GM10847 (cell line): ENCODE results near the gene HPCA.

Experiments used
- POLR2A ChIP-seq: IDR thresholded peaks from 2 replicates; pipeline ENCODE4 v1.6.1; 2011; ENCODE audit not compliant: insufficient read length; ENCODE audit errors: extremely low read depth

Gene HPCA

DNA sequence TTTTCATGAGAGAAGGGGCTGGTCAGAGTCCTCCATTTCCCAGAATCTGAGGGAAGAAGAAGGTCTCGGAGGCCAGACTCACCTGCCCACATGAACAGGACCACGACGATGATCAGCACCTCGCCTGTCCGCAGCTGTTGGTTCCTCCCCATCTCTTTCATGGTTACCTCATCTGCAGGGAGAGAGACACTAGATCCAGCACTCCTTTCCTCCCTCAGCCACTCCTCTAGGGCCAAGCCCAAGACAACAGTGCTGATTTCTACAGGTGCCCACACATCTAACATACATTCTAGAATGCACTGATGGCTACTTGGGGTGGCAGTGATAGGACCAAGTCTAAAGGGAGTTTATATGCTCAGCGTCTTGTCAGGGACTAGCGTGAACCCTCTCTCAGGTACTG, 18.6 kb upstream of the HPCA start:
- no peak for TF ChIP-seq POLR2A

DNA sequence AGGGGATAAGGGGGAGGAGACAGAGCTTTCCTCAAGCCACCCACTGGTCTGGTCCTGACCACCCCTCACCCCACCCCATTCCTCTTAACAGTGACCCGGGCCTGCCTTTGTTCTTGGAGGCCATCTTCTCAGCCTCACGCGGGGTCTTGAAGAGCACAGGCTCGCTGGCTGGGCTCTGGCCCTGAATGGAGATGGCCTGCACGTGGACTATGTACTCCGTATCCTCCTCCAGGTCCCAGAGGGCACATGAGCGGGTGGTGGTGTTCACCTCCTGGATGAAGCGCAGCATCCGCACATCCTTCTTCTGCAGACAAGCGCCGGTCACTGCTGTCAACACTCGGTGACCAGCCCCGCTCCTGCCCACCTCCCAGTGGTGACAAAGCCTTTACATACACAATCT, 18.2 kb upstream of the HPCA start:
- TF ChIP-seq POLR2A = no peak

DNA sequence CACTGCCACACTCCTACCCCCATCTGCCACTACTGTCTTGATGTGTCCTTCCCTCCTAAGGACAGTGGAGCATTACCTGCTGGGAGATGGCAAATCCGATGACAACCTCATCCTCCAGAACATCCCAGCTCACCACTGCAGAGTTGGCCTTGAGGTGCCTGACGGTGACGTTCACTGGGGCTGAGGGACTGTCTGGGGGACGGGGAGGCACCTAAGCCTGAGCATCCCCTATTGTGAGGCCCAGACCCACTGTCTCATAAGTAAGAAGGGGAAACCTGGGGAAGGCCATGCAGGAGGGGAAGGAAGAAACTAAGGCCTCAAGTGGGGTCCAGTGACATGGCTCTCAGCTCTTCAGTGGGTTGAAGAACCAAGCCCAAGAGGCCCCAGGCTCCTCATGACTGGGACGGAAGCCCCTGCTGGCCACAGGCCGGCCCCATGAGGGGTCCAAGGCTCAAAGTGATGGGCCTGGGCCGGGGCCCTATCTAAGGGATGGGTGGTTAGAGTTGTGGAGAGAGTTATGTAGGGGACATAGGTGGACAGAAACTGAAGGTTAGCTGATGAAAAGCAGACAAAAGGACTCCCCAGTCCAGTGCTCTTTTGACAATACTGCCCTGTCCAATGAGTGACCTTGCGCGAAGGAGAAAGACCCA, 17.4 kb upstream of the HPCA start:
- TF ChIP-seq POLR2A = no peak

DNA sequence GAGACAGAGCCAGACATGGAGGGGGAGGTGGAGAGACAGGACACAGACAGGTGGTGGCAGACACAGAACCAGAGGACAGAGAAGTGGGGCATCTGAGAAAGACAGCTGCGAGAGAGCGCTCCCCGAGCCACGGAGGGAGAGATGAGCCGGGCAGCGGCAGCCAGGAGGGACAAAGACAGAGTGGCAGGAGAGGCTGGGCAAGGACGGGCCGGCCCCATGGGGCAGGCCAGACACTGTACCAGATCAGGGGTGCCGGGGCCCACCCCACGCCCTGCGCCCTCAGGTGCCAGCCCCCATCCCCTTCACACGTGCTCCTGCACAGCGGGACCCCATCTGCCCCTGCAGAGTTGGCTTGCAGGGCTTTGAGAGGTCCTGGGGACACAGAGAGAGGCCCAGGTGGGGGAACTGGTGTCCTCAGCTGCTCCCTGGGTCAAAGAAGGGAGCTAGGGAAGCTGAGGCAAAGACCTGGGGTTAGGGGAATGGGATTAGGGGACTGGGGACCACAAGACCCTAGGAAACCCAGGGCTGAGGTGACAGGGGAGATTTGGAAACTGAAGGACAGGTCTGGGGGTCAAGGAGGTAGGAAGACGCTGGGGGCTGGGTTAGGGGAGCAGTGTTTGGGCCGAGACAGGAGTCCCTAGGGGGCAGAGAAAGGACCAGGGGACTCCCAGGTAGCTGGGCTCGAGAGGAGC, 16.2 kb upstream of the HPCA start:
- TF ChIP-seq POLR2A = no peak

DNA sequence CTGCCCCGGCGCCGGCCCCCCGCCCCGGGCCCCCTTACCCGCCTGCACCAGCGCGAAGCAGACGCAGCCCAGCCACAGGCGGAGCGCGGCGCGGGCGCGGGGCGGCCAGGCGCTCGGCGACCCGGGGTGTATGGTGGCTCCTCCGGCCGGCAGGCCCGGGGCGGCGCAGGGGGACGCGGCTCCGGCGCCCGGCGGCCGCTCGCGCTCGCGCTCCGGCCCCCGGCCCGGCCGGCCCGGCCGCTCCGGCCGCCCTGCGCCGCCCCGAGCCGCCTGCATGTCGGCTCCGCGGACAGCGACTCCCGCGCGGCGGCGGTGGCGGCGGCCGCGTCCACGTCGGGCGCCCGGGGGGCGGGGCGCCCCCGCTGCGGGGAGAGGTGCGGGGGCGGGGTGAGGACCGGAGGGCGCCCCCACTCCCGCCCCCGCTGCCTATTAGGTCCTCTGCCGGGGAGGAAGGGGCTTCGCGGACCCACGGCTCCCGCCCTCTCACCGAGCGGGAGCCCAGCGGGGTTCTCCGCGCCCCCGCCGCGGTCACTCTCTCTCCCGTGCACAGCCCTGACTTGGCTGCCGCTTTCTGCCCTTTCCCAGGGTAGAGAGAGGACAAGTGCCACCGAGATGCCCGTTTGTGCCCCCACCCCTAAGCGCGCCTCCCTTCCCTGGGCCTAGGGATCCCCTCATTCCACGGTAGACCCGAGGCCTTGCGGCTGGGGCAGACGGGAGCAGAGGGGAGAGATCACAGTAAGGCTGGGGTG, 15.5 kb upstream of the HPCA start, which contains the start of gene FNDC5:
Gene FNDC5, minus strand, starts transcription at position 298 of the 749 bp plus-strand sequence.
- TF ChIP-seq POLR2A = no peak

DNA sequence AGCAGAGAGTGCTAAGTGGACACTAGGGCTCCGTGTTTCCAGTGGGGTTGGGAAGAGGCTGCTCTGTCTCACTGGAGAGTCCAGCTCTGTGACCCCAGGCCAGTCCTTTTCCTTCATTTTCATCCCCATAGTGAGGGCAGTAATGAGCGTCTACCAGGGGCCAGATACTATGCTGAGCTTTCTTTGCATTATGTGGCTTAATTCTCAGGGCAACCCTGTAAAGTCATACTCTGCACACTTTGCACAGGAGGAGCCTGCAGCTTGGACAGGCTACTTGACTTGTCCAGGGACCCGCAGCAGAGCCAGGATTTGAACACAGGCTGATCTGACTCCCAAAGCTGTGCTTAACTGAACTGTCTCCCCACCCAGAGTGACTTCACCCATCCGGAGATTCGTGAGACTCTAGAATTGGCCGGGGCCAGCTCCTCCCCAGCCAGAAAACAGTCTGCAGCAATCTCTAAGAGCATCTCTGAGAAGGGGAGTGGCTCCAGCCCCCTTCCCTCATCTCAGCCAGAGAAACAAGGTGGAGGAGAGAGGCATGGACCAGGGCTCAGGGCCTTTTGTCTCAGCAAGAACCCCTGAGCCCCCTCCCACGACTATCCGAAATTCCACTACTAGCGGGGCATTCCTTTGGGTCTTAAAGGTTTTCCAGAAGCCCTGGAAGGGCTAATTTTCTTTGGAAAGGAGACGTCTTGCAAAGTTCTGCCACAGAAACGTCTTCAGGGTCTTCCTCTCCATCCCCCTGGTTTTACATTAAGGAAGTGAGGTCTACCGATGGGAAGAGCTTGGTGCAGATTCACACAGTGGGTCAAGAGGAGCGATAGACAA, 14.7 kb upstream of the HPCA start:
- no peak for TF ChIP-seq POLR2A

DNA sequence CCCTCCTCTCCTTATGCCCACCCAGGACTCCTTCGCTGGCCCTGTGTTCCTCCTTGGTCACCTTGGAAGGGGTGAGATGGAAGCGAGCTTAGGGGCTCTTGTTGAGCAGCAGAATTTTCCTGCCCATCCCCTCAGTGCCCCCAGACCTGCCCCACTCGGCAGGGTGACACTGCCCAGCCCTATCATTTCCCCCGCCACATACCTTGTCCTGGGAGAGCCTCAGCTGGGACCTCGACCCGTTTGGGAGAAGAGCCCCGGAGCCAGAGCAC, 14.2 kb upstream of the HPCA start:
- no peak for TF ChIP-seq POLR2A

DNA sequence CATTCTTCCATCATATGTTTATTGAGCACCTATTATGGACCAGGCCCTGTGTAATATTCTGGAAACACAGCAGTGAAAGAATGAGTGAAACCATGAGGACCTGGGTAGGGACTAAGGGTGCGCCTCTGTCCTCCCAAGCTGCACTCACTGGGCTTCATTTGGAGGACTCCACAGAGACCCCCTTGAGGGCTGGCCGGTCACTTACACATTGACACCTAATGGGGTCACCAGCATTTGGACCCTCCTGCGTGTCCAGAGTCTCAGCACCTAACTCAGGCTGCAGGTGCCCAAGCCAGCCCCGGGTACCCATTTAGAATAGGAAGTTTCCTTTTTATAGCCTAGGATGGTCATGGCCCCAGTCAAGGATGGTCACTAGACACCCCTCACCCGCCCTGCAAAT, 12.8 kb upstream of the HPCA start:
- no peak for TF ChIP-seq POLR2A

DNA sequence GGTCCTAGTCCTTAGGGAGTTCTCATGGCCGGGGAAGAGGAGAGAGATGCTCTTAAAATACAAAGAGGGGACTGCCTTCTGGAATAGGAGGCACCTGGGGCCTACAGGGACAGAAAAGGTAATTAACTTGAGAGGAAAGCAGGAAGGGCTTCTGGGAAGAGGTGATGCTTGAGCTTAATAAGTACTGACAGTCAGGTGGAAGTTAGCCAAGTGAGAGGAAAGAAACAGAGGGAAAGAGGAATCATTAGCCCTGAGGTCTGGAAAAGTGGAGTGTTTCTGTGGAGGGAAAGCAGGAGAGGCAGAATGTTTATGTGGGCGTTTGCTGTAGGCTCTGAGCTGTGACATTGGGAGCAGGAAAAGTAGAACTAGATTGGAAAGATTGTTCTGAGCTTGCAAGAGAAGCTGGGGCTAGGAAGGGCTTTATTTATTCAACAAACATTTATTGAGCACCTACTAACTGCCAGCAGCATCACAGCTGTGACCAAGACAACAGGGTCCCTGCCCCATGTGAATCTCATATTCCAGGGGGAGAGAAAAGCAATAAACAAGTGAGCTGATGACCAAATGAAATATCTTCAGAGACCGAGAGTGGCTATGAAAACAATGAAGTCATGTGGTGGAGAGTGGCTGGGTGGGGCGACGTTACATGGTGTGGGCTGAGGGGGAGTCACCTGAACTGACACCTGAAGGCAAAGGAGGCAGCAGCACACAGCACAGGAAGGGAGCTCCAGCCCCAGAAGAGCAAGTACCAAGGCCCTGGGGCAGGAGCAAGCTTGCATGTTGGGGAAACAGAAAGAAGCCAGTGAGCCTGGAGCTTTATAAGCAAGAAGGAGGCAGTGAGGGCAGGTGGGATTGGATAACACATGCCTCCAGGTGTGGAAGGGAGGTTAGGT, 11.2 kb upstream of the HPCA start:
- no peak for TF ChIP-seq POLR2A

DNA sequence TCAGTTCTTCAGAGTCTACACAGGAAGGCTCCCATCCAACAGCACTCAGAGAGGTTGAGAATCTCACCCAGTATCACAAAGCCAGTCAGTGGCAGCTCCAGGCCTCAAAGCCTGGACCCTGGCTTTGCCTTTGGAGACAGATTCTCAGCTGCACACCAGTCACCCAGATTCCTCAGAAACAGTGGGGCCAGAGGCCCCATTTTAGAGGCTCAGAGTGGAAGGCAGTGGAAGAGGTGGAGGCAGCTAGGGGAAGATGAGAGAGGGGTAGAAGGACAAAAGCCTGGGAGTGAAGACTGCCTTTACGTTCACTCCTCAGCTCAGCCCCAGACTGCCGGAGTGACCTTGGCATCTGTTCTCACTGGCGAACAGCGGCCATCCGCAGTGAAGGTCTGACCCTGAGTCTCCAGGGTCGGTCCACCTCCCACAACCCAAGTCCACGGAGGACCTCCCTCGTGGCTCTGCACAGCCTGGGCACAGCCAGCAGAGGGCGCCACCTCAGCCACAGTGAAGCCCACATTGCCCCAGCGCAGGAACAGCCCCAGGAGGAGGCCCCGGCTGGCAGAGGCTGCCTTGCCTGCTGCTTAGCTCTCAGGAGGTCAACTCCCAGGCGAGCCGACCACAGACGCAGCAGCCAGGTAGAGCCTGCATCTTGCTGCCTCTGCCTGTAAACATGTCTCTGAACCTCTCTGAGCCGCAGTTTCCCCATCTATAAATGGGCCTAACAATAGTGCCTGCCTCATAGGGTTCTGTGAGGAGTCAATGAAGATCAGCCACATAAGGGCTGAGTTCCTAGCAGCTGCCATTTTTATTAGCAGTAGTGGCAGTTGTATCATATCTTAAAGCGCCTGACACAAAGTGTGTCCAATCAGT, 9.7 kb upstream of the HPCA start:
- no peak for TF ChIP-seq POLR2A

DNA sequence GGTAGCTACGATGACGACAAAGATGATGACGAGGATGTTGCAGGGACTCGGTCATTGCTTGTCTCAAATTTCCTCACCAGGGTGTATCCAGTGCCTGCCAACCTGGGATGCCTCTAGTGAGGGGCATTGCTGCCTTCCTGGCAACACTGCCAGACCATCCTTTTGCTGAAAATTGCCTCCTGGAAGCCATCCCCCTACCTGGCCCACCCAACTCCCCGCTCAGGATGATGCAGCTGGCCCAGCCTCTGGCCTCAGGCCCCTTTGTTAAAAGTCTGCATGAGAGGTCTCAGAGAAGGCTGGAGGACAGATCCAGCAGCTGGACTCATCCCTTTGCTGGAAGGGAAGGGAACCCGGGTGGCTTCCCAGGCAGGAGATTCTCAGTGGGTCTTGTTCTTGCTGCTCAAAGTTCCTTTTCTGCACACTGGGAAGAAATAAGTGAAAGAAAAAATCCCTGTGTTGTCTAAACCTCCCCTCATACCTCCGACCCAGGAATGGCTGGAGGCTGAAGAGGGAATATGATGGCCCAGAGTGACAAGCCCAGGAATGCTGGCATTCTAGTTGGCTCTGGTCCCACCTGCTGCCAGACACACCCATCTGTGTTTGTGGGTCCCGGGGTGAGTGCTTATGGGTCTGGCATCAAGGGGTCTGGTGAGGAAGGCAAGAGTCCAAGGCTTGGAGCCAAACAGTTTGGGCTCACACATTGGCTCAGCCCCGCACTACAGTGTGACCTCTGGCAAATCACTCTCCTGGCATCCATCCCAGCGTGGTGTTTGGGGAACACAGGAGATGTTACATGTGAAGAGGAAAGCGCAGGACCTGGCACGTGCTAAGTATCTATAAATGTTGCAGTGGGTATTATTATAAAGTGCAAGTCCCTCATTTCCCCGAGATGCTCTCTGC, 8.8 kb upstream of the HPCA start:
- no peak for TF ChIP-seq POLR2A

DNA sequence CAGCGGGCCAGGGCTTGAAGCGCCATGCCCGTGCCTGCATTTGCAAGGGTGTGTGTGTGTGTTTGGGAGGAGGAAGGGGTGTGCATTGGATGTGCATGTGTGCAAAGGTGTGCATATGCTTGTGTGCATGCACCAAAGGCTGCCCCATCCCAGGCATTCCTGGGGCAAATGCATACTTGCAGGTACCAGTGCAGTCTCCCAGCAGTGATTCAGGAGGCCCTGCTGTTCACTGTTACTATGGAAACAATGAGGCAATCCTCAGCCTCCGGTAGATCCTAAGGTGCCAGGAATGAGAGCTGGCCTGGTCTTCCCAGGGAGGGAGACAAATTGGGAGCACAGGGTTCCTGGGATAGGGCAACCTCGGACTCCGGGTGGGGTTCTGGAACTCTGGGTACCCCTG, 8.1 kb upstream of the HPCA start:
- TF ChIP-seq POLR2A = no peak

DNA sequence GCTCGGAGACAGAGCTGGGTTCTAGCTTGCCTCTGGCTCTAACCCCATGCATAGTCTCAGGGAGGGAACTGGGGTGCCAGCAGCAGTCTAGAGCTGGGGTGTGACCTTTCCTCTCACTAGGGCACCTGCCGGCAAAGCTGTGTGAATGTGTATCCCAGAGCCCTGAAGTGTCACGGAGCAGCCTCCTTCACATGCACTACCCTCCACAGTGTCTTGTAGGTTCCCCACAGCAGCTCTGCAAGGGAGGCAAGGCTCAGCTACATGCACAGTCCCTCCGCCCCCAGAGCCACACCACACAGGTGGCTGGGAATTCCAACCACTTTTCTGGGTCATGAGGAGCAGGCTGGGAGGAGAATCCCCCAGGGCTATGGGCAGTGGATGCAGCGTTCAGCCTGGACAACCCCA, 7.7 kb upstream of the HPCA start:
- TF ChIP-seq POLR2A = no peak
